NCI-H1694 (cell line): Measurements from ENCODE around the gene MRI1.

Experiments used
- DNase-seq: peaks from one replicate; lab custom pipeline; 2025; lab: John Stamatoyannopoulos, UW

MRI1 gene

DNA sequence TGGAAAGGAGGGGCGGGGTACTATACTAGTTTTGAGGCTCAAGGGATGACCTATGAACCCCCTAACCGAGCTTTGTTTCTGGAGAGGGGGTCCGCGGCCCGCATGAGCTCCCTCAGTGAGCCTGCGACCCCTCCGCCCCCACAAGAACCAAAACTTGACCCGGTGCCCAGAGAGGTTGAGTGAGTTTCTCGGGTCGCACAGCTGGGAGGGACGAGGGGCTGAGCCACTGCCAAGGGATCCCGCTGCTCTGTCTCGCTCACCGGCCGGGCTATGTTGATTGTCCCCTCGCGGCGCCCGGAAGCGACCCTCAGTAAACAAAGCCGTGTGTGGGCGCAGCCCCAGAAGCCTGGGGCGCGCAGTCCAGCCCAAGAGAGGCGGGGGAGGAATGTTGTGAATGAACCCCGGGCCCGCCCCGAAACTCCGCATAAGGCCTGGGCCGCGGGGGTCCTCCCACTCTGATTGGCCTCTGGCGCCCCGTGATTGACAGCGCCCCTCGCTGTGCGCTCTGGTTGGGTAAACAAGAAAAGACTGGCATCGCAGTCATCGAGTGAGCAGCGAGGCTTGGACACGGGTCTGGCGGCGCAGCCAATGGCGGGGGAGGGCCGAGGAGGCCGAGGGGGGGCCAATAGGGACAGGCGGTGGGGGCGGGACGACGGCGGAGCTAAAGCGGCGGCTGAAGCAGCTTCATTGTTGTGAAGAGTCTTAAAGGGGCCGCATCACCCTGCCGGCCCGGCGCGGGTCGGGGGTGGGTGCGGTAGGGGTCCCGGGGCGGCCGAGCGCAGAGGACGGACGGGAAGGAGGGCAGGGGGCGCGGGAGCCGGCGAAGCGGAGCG lies 30.7 kb downstream of the MRI1 start, which contains the start of gene ZSWIM4:
TSS of gene ZSWIM4 (plus strand) at position 687 of the 833 bp plus-strand sequence. CDS start 206 bp downstream, outside the sequence.
- peak; percentile 92 for DNase-seq

DNA sequence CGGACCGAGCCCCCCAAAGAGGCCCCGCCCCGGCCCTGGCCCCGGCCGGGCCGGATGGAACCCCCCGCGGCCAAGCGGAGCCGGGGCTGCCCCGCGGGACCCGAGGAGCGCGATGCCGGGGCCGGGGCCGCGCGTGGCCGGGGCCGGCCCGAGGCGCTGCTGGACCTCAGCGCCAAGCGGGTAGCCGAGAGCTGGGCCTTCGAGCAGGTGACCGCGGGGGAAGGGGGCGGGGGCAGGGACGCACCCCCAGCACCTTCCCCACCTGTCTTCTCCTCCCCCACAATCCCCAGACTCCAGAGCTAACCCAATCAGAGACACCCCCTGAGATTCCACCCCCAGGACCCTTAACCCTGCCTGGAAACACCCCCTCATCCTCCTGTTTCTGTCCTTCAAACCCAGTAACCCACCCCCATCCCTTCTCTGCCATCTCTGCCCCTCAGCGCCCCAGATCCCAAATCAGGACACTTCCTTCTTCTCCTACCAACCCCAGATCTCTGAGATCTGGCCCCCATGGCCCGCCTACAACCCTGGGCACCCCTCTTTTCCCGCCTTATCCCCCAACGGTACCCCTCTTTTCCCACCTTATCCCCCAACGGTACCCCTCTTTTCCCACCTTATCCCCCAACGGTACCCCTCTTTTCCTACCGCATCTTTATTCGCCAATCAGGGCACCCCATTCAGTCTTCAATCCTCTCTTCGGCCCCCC lies 31.4 kb downstream of the MRI1 start:
- no peak for DNase-seq

DNA sequence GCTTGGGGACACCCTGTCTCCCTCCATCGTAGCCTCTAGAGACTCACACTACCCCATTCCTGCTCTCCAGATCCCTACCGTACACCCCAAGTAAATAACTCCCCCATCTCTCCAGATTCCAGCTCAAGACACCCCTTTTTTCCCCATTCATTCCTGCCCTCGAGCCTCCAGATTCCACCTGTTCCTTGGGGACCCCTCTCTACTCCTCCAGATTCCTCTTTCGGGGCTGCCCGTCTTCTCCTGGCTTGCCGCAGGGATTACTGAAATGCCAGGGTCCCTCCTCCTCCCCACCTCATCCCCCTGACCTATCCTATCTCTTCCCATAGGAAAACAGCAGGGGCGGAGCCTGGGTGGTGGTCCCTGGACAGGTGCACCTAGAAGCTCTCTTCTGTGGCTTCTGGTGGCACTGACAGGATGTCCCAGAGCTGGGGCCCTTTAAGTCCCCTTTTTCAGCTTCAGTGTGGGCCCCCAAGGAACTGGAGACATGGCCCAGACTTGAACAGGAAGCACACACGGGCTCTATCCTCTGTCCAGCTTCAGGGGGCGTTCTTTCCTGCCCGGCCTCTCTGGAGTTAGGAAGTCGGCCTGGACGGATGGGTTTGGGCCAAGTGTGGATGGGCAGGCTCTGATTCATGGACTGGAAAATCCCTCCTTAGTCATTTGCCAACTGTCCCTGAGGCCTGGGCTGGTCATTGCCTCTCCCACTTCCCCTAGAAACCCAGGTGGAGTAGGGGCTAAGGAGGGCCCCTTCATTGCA lies 32.2 kb downstream of the MRI1 start:
- no peak for DNase-seq

DNA sequence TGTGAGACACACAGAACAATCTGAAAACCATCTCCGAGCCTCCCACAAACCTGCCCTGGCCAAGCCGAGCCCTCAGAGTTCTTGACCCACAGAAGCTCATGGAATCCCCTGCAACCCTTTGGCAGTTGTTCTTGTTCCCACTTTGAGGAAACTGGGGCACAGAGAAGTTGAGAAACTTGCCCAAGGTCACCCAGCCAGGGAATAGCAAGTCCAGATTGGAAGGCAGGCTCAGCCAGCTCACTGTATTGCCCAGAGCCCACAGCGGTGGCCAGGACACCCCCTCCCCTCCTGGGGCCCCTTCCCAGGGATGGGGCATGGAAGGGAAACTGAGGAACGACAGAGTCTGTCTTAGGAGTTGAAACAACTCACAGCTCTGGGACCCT lies 32.7 kb downstream of the MRI1 start:
- DNase-seq = no peak

DNA sequence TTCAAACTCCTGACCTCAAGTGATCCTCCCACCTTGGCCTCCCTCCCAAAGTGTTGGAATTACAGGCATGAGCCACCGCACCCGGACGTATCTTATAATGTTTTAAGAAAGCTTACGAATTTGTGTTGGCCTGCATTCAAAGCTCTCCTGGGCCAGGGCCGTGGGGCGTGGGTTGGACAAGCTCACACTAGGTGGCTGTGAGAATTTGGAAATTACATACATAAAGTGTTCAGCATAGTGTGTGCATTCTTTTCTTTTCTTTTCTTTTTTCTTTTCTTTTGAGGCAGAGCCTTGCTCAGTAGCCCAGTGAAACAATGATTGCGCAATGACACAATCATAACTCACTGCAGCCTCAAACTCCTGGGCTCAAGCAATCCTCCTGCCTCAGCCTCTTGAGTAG lies 33.5 kb downstream of the MRI1 start:
- DNase-seq = no peak

DNA sequence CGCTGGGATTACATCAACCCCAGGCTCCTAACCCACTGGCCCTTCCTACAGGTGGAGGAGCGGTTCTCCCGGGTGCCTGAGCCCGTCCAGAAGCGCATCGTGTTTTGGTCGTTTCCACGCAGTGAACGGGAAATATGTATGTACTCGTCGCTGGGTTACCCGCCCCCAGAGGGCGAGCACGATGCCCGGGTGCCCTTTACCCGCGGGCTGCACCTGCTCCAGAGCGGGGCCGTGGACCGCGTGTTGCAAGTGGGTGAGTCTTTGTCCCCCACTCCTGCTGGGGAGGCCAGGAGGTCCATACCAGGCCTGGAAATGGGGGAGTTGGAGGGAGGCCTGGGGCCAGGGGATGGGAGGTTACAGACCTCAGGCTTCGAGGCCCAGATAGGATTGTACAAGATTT lies 35.3 kb downstream of the MRI1 start:
- no peak for DNase-seq

DNA sequence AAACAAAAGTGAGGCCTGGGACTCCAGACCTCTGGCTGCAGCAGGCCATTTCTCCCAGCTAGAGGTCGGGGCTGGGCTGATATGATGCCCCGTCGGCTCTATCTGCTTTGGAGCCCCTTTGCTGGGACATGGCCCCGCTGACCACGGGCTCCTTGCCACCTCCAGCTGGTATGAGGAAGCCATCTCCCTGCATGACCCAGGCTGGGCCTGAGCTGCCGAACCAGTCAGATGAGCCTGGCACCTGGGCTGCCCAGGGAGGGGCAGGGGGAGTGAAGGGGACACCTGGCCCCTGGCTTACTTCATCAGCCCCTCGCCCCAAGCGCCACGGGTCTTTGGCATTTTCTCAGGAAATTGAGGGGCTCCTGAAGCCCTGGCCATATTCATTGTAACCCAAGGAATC lies 38.7 kb downstream of the MRI1 start:
- no peak for DNase-seq

DNA sequence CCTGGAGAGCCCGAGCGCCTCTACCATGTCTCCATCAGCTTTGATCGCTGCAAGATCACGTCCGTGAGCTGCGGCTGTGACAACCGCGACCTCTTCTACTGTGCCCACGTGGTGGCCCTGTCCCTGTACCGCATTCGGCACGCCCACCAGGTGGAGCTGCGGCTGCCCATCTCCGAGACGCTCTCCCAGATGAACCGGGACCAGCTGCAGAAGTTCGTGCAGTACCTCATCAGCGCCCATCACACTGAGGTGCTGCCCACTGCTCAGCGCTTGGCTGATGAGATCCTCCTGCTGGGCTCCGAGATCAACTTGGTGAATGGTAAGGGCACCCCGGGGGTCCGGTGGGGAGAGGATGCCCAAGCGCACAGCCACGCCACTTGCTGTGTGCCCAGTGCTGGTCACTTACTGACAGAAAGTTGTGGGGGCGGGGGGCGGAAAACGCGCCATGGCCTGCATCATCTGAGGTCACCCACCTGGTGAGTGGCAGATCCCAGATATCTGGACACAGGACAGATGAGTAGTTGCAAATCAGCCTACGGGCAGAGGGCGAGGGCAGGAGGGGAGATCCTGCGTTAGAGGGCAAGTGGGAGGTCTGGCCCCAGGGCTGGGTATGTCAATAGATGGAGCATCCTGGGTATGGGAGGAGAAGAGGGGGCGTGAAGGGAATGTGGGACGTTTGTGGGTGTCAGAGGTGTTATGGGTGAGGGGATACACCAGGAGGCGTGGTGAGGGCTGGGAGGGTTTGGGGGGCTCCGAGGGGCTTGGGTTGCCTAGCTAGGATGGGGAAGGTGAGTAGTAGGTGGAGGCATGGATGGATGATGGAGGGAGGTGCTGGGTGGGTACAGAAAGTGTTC lies 40.7 kb downstream of the MRI1 start:
- no peak for DNase-seq

DNA sequence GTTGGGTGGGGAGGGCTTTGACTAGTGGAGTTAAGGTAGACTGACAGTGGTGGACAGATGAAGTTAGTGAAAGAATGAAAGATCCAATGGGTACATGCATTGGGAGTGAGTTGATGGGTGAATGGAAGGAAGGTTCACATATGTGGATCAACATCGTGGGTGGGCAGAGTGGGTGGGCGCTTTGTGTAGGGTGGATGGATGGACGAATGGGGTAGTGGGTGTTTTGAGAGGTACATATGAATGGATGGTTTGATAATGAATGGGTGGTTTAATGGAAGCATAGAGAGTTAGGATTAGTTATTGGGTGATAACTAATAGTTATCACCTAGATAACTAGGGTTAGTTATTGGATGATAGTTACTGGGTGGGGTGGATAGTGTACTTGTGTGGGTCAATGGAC lies 42.4 kb downstream of the MRI1 start:
- DNase-seq = no peak

DNA sequence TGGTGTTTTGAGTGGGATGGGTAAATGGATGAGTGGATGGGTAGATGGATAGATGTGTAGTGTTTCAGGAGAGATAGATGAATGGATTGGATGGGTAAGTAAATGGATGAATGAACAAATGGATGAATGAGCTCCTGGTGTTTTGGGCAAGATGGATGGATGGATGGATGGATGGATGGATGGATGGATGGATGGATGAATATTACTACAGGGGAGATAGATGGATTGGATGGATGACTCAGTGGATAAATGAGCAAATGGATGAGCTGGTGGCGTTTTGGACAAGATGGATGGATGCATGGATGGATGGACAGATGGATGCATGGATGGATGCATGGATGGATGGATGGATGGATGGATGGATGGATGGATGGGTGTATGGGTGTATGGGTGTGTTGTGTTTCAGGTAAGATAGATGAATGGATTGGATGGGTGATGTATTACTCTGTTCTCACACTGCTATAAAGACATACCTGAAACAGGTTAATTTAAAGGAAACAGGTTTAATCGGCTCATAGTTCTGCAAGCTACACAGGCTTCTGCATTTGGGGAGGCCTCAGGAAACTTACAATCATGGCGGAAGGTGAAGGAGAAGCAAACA lies 43.2 kb downstream of the MRI1 start:
- no peak for DNase-seq

DNA sequence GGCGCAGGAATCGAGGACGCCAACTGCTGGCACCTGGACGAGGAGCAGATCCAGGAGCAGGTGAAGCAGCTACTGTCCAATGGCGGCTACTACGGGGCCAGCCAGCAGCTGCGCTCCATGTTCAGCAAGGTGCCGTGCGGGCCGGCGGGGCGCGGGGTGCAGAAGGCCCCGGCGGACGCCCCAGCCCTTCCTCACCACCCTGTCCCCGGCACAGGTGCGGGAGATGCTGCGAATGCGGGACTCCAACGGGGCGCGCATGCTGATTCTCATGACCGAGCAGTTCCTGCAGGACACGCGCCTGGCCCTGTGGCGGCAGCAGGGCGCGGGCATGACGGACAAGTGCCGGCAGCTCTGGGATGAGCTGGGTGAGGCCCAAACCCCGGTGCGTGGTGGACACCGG lies 44.5 kb downstream of the MRI1 start:
- DNase-seq = no peak

DNA sequence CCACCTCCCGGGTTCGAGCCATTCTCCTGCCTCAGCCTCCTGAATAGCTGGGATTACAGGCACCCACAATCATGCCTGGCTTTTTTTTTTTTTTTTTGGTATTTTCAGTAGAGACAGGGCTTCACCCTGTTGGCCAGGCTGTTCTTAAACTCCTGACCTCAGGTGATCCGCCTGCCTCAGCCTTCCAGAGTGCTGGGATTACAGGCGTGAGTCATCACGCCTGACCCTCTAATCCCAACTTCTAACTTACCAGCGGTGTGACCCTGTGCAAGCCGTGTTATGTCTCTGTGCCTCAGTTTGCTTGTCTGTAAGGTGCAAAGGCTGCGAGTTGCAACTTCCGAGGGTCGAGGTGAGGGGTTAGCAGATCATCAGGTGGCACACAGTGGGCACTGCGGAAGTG lies 48.2 kb downstream of the MRI1 start:
- no peak for DNase-seq

DNA sequence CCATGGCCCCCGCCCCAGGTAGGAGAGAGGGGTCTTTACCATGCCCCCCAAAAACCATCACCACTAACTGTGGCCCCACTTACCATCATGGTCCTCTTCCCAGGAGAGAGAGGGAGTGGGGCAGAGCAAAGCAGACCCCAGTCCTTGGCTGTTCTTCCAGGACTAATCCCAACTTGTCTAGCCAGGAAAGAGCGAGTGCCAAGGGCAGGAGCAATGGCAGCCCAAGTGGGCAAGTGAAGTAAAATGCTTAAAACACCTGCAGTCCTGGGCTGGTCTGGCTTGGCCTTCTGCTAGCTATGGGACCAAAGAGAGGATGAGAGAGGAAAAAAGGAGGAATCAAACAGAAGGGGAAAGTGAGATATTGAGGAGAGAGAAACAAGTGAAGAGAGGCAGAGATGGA lies 48.8 kb downstream of the MRI1 start:
- DNase-seq = no peak

DNA sequence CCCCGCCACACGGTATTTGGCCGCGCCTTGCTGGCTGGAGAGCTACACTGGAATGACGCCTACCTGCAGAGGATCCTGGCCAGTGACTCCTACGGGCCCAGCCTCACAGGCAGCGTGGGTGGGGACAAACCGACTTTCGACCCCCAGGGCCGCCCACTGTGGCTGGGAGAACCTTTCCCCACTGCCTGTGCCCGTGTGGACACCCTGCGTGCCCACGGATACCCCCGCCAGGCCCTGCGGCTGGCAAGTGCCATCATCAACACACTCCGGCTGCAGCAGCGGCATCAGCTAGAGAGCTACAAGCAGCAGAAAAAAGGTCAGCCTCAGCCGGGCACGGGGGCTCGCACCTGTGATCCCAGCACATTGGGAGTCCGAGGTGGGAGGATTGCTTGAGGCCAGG lies 50.2 kb downstream of the MRI1 start:
- DNase-seq = no peak

DNA sequence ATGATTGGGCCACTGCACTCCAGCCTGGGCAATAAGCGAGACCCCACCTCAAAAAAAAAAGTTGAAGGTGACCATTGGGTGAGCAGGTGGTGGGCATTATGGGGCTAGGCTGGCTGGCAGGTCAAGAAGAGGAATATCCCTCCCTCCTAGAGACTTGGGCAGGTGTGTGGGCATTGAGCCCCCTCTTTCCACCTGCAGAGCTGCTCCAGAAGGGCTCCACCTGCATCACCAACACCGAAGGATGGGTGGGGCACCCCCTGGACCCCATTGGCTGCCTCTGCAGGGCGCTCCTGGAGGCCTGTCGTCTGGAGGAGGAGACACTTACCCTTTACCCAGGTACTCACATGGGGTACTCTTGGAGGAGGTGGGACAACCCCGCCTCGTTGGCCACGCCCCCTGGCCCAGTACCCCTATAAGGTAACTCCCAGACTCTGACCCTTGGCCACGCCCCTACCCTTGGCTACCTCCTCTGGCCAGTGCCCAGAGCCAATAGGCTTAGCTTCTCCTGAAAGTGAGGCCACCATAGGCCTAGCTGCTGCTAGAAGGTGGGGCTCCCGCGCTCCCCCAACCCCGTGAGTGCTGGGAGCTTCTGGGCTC lies 52.8 kb downstream of the MRI1 start:
- no peak for DNase-seq

DNA sequence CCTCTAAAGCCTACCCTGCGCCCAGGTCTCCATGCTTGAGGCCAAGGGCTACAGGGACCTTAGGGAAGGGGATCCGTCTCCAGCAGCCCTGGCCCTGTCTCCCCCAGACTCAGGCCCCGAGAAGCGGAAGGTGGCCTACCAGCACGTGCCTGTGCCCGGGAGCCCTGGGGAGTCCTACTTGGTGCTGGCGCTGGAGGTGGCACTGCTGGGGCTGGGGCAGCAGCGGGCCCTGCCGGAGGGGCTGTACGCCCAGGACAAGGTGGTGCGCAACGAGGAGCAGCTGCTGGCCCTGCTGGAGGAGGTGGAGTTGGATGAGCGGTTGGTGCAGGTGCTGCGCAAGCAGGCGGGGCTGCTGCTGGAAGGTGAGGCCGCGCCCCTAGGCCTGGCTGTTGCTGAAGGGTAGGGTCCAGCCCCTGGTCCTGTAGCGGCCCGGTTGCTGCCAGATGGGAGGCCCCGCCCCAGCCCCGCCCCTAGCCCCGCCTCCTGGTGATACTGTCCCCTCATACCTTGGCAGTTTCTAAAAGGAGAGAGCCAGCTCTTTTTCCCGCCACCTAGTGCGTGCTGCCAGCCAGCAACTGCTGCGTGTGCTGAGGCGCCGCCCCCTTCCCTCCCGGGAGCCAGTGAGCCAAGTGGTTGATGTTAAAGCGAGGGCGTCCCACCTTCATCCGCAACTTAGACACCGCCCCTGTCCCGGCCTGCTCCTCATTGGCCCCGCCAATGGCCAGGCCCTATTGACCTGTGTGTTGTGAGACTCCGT lies 53.5 kb downstream of the MRI1 start:
- no peak for DNase-seq

DNA sequence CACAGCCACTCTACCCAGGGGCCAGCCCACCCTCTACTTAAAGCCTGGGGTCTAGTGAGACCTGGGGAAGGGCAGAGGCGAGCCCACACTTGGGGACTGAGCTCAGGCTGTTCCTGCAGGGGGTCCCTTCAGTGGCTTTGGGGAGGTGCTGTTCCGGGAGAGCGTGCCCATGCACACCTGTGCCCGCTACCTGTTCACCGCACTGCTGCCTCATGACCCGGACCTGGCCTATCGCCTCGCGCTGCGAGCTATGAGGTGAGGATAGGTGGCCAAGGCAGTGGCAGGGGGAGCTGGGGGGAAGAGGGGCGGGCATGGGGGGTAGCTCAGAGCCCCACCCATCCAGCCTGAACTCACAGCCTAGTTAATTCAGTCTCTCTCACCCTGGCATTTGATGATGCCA lies 54.9 kb downstream of the MRI1 start:
- no peak for DNase-seq

DNA sequence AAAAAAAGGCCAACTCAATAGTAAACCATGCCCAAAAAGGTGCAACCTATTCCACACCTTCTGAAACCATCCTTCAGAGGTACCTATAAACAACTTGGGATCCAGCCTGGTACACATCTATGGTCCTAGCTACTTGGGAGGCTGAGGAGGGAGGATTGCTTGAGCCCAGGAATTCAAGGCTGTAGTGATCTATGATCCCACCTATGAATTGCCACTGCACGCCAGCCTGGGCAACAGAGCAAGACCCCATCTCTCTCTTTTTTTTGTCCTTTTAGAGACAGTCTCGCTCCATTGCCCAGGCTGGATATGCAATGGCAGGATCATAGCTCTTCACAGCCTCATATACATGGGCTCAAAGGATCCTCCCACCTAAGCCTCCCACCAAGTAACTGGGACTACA lies 57.0 kb downstream of the MRI1 start:
- no peak for DNase-seq

DNA sequence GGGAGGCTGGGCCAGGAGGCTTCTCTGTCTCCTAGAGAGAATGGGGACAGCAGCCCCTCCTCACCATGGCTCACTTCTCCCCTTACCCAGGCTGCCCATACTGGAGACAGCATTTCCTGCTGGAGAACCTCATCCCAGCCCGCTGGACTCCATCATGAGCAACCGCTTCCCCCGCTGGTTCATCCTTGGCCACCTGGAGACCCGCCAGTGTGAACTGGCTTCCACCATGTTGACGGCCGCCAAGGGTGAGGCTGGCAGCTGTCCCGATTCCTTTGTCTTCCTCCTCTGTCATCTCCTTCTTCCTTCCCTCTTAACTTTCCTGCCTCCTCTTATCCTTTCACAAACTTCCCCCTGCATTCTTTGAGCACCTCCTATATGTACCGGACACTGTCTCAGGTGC lies 58.9 kb downstream of the MRI1 start:
- no peak for DNase-seq
